SW 1271 (cell line): Measurements from ENCODE around the gene ADAMTS14.

ENCODE experiments used
- DNase-seq, 2 experiments: peaks; one replicate each; lab custom pipeline; 2025; lab: John Stamatoyannopoulos, UW

The ADAMTS14 gene

GRCh38 chr10:70773965-70774809 lies 101.9 kb downstream of the ADAMTS14 start:
- DNase-seq: no peak

- no peak for DNase-seq
These were observed 102.7 kb downstream of the ADAMTS14 start for GRCh38 chr10:70774810-70775678.

DNA sequence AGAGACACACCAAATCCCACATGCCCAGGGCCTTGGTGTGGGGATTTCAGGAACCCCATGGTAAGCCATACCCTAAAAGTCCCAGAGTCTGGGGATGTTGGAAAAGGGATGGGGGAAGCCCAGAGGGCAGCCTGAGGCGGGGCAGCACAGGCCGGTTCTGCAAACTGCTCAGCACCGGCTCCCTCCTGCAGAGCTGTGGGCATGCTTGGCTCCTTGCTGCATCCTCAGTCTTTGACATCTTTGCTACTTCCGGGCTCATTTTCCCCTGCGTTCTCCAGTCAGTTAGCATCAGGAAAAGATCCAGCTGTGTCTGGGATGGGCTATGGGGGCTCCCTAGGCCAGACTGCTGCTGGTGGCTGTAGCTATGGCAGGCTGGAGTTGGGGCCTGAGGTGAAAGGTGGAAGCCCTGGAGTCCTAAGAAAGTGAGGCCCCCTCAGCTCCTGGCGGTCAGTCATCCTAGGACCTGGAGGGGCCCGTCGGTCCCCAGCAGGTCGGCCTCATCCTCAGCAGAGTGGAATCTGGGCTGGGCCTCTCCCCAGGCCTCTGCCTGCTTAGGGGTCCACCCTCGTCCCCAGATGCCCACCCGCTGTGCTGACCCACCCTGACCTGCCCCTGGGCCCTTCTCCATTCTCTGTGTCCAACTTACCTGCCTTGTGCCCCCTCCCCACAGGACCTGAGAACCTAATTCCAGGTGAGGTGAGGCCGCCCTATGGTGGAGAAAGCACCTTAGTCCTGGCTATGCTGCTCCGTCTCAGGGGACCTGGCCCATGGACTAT lies 103.6 kb downstream of the ADAMTS14 start:
- no peak for DNase-seq

DNA sequence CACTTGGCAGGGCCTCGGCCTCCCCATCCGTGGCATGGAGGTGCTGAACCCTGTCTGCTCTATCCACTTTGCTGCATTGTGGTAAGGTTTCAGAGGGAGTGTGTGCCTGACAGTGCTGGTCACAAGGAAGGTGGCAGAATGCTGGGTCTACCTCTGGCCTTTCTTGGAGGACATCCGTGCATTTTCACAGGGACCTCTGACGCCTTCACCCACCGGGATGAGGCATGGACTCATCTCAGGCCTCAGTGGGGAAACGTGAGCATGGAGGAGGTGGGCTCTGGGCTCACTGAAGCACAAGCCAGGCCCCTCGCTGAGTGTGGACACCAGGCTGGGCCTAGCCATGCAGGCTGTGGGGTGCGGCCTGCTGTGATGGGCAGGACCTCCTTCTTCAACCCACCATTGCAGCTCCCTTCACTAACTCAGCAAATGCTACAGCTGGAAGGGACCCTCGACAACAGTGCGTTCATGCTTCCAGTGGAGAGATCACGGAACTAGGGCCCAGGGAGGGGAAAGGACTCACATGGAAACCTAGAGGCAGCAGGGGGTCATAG lies 104.2 kb downstream of the ADAMTS14 start:
- no peak for DNase-seq

DNA sequence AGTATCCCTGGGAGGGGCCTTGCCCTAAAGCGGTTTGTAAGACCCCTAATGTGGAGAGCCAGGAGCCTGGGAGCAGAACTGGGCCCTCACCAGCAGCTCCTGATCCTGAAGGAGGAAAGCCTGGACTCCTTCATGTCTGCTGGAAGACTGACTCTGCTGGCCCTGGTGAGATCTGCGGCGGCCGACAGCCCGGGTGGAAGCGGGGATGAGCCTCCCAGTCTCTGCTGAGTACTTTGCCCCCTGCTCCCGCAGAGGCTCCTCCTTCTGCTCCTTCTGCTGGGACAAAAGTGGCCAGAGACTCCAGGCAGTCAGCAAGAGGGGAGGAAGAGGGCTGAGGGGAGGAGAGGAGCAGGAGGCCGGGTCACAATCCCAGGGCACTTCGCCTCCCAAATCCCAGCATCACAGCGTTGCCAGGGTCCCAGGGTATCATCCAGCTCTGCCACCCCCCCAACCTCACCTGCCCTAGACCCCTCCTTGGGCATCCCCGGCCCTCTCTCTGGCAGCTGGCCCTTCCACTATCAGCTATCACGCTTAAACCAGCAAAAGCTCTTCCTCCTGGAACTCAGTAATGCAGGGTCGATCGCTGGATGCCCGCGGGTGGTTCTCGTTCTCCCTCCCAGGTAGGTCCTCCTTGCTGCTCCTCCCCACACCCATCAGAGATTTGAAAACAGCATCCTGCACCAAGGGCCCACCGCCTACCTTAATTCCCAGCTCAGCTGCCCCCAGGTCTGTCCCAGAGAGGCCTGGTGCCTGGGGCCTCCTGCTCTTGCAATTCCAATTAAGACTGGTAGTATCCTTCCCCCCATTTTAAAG lies 105.0 kb downstream of the ADAMTS14 start:
- no peak for DNase-seq

GRCh38 chr10:70778267-70778924 lies 106.1 kb downstream of the ADAMTS14 start:
- no peak for DNase-seq

DNA sequence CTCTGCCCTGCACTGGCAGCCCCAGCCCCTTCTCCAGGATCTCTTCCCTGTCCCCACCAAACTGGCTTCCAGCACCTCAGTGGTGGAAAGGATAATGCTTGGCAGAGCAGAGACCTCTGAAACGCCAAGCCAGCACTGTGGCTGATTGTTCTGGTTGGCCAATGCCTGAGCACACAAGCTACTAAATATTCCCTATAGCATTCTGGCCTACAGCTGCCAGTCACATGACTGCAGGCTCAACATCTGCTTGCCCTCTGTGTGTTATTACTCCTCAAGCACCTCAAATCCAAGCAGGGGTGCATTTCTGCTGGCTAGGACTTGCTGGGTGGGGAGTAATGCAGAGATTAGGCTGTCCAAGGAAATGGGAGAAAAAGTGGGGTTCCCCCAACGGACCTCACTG lies 106.8 kb downstream of the ADAMTS14 start:
- DNase-seq: no peak

DNA sequence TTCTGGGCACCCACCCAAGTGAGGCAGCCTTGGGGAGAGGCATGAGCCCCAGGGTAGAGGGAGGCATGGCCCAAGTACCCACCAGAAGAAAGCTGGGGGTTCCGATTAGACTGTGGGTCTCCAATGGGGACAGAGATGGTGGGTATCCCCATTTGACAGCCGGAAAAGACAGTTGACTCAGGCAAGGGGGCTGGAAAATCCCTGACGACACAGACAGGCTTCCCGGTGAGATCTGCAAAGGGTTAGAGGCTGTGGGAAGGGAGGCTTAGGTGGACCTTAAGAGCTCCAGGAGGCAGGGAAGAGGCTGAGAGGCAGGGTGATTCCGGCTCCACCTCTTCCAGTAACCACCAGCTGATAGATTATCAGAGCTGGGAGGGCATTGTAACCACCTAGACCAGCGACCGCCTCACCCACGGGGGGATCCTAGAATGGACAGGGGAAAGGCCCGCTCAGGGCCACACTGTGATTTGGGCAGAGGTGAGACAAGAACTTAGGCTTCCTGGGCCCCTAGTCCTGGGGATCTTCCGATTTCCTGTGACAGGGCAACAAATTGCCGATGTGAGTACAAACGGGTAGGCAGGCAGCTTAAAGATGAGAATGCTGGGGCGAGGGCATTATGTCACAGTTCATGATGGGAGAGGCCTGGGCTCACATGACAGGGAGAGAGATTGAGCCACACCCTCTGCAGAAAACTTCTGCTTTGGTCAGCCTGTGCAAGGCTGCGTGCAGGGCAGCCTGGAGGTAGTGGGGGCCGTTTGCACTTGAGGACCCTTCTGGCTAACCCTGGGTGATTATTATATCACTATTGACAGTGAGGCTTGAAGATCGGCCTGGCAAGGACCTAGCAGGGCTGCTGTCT lies 107.4 kb downstream of the ADAMTS14 start:
- no peak for DNase-seq

- DNase-seq: no peak
These were observed 108.1 kb downstream of the ADAMTS14 start for GRCh38 chr10:70780370-70780760.

DNA sequence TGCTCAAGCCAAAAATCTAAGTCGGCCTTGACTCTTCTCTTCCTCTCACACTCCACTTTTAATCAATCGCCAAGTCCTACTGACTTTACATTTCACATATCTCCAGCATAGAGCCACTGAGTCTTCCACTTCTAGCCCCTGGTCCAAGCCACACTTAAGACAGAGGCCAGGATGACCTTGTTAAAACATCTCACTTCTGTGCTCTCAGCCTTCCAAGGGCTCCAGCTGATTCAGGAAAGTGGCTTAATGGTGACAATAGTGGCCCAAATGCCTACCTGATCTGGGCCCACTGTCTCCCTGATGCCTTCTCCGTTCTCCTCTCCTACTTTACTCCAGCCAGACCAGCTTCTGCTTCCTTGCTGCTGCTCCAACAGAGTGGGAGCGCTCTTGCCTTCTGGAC lies 108.5 kb downstream of the ADAMTS14 start:
- DNase-seq: no peak

- DNase-seq: no peak
These were observed 109.2 kb downstream of the ADAMTS14 start for GRCh38 chr10:70781461-70782051.

DNA sequence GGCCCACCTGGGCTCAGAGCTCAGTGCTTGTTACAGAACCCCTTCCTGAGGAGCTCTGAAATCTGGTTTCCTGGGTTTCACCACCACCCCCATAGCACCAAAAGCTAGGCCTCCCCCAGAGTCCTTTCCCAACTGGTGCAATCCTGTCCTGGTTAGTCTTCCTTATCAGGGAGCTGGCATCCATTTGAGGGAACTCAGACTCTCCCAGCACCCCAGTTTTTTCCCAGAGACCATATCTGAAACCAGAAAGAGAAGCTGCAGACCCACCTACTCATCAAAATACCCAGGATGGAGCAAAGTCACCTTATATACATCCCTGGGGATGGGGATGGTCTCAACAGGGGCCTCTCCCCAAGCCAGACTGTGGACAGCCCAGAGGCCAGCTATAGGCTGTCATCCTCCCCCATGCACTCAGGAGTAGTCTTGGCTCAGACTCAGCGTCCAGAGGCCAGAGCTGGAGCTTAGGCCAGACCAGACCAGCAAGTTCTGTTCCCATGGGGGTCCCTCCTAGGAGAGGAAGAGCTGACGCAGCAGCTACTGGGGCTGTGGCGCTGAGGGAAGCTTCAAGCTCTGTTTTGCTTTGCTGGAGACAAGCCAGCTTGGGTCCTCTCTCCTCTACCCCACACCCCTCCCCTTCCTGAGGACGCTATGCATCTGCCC lies 109.9 kb downstream of the ADAMTS14 start:
- no peak for DNase-seq

- DNase-seq: no peak
These were observed 110.7 kb downstream of the ADAMTS14 start for GRCh38 chr10:70782746-70783680.

DNA sequence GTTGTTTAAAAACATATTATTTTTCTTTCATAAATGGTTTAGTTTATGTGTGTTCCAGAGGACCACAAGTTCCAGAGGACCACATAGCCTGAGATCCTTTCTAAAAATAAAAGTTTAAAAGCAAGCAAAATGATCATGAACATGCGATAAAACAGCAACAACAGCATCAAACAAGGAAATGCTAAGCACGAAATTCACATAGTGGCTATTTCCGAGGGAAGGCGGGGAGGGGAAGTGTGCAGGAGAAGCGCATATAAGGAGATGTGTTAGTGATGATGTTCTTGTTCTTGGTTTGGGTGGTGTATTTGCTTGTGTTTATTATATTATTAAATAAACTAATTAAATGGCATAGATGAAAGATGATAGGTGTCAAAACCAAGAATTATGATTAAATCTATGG lies 111.7 kb downstream of the ADAMTS14 start:
- DNase-seq: no peak

- no peak for DNase-seq
These were observed 112.2 kb downstream of the ADAMTS14 start for GRCh38 chr10:70784471-70784870.

- no peak for DNase-seq
These were observed 112.9 kb downstream of the ADAMTS14 start, which contains the start of gene TBATA for GRCh38 chr10:70785190-70785589. Gene TBATA, minus strand, starts transcription at chr10:70785377. Its CDS starts 1,998 bp downstream, at chr10:70783379.

DNA sequence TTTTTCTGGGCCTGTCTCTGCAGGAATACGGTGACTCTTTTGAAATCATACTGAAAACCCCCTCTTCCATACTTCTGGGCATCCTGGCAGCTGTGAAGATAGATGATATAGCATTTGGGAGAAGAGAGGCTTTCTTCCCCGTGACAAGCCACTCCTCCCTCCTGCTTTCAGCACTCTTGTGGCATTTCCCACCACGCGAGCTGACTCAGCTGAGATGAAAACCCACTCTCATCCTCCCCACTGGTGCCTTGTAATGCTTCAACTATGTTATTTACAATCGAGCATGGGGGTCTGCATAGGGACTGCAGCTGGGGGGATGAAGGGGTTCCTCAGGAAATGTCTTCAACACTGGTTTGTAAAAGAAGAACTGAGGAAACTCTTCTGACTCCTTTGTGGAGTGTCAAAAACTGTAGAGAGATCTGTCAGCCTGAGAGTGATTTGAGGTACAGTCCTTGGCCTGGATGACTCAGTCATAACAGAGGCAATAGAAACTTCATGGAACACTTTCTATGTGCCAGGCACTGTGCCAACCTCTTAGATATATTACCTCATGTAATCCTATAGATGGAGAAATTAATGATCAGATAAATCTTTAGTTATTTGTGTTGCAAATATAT lies 114.6 kb downstream of the ADAMTS14 start:
- no peak for DNase-seq
